BE2C (cell line): ENCODE results near the gene LAMC3.
"Not testable (repeated sequence)": the region's sequence is repeated elsewhere in the genome, so short reads cannot be mapped to it uniquely, and the experiment has no call there.

ENCODE experiments used
- DNase-seq: peaks from one replicate; pipeline ENCODE4 v3.0.0-alpha.2; 2020
- H3K27me3 ChIP-seq: fragments of 250-450 bp; sonication (Bioruptor Pico); 2 replicates; pipeline ENCODE4 v1.5.1; 2020; ENCODE audit warnings: mild to moderate bottlenecking
- H3K36me3 ChIP-seq: fragments of 250-450 bp; sonication (Bioruptor Pico); 2 replicates; pipeline ENCODE4 v1.5.1; 2020; ENCODE audit warnings: mild to moderate bottlenecking
- H3K4me1 ChIP-seq: fragments of 250-450 bp; sonication (Bioruptor Pico); 2 replicates; pipeline ENCODE4 v1.5.1; 2020
- H3K4me3 ChIP-seq: 2 replicates; pipeline ENCODE4 v1.5.1; 2011; ENCODE audit warnings: low read depth, low read length
- H3K9me3 ChIP-seq: fragments of 250-450 bp; sonication (Bioruptor Pico); 2 replicates; pipeline ENCODE4 v1.5.1; 2020
- CTCF ChIP-seq: IDR thresholded peaks from 2 replicates; pipeline ENCODE4 v1.5.1; 2012; ENCODE audit warnings: mild to moderate bottlenecking, low read depth, low read length

Gene LAMC3

GRCh38 chr9:130996676-130997394 lies 12.1 kb upstream of the LAMC3 start:
- no peaks in the 10 kb centered on the region for H3K9me3 ChIP-seq
- H3K4me1 ChIP-seq, result peaks cover 7% of the 10 kb centered on the region
- H3K36me3 ChIP-seq, result no peaks in the 10 kb centered on the region
- no peak overlapping the region for H3K4me3 ChIP-seq
- no peaks in the 10 kb centered on the region; the same call in 1 of the 2 replicates for H3K27me3 ChIP-seq
- TF ChIP-seq CTCF, result no peak
- DNase-seq, result no peak

GRCh38 chr9:130997395-130997684 lies 11.6 kb upstream of the LAMC3 start:
- H3K4me1 ChIP-seq, result peaks cover 7% of the 10 kb centered on the region
- DNase-seq, result no peak
- no peaks in the 10 kb centered on the region for H3K36me3 ChIP-seq
- no peaks in the 10 kb centered on the region; the same call in 1 of the 2 replicates for H3K27me3 ChIP-seq
- no peaks in the 10 kb centered on the region for H3K9me3 ChIP-seq
- no peak overlapping the region for H3K4me3 ChIP-seq
- TF ChIP-seq CTCF, result no peak

- no peaks in the 10 kb centered on the region for H3K36me3 ChIP-seq
- peaks cover 7% of the 10 kb centered on the region for H3K4me1 ChIP-seq
- DNase-seq, result peak; percentile 89
- no peaks in the 10 kb centered on the region for H3K9me3 ChIP-seq
- no peak overlapping the region for H3K4me3 ChIP-seq
- H3K27me3 ChIP-seq, result no peaks in the 10 kb centered on the region; the same call in 1 of the 2 replicates
- peak; percentile 83 for TF ChIP-seq CTCF
Observed at GRCh38 chr9:130997925-130998596, 10.9 kb upstream of the LAMC3 start.

- no peak overlapping the region for H3K4me3 ChIP-seq
- H3K36me3 ChIP-seq, result no peaks in the 10 kb centered on the region
- peaks cover 7% of the 10 kb centered on the region for H3K4me1 ChIP-seq
- DNase-seq, result no peak
- no peaks in the 10 kb centered on the region; the same call in 1 of the 2 replicates for H3K27me3 ChIP-seq
- no peaks in the 10 kb centered on the region for H3K9me3 ChIP-seq
- no peak for TF ChIP-seq CTCF
Observed at GRCh38 chr9:130998597-130999244, 10.3 kb upstream of the LAMC3 start.

GRCh38 chr9:130999245-130999623 lies 9.7 kb upstream of the LAMC3 start:
- Histone ChIP-seq H3K27me3 (no peaks in the 10 kb centered on the region; the same call in 1 of the 2 replicates), H3K36me3 (no peaks in the 10 kb centered on the region), H3K4me3 (no peak overlapping the region), H3K4me1 (peaks cover 7% of the 10 kb centered on the region), H3K9me3 (no peaks in the 10 kb centered on the region)
- no peak for TF ChIP-seq CTCF
- DNase-seq, result no peak

- H3K9me3 ChIP-seq, DNase-seq, H3K27me3 ChIP-seq, H3K4me1 ChIP-seq, H3K4me3 ChIP-seq, H3K36me3 ChIP-seq: not testable (repeated sequence)
Observed at GRCh38 chr9:131000526-131000925, 8.4 kb upstream of the LAMC3 start.
